Upper lobe of left lung (tissue), 6 donors: Measurements from ENCODE around the gene SFT2D2. TPM values are rescaled to one million over a fixed set of nuclear protein-coding genes. Genes with fewer than 3 reads are reported as not detected.

ENCODE experiments used
- ATAC-seq, 2 donors: fragments of 200-7000 bp; cut with Tn5 transposase; one replicate each; pipeline ENCODE4 v1.9.1; 2022; ENCODE audit warnings: mild to moderate bottlenecking in 2 of 2, moderate library complexity in 2 of 2; ENCODE audit not compliant: low FRiP score in 2 of 2
- DNase-seq, 2 donors: peaks; one replicate each; pipeline ENCODE4 v3.0.0-alpha.2; 2019 to 2020
- H3K27ac ChIP-seq, 4 donors: fragments of 200-600 bp; sonication (generic); one replicate each; pipeline ENCODE4 v1.5.1; 2016 to 2019
- H3K27me3 ChIP-seq, 4 donors: fragments of 200-600 bp; sonication (generic); one replicate each; pipeline ENCODE4 v1.5.1; 2017 to 2019
- H3K36me3 ChIP-seq, 4 donors: fragments of 200-600 bp; sonication (generic); one replicate each; pipeline ENCODE4 v1.5.1; 2016 to 2019
- H3K4me1 ChIP-seq, 4 donors: fragments of 200-600 bp; sonication (generic); one replicate each; pipeline ENCODE4 v1.5.1; 2018 to 2019
- H3K4me3 ChIP-seq, 4 donors: fragments of 200-600 bp; sonication (generic); one replicate each; pipeline ENCODE4 v1.5.1; 2017 to 2019; ENCODE audit warnings: mild to moderate bottlenecking in 2 of 4, moderate library complexity in 1 of 4
- H3K9me3 ChIP-seq, 4 donors: fragments of 200-600 bp; sonication (generic); one replicate each; pipeline ENCODE4 v1.5.1; 2018 to 2019
- CTCF ChIP-seq, 6 experiments: fragments of 450-650 bp in 4 of 6; fragments of 200-600 bp in 2 of 6; sonication (generic) in 2 of 6; IDR thresholded peaks; one replicate each; pipeline ENCODE4 v1.5.1; 2016 to 2019; ENCODE audit warnings: antibody characterized with exemption in 6 of 6
- EP300 ChIP-seq, 4 donors: sonication (generic); formaldehyde crosslinking; IDR thresholded peaks; one replicate each; pipeline ENCODE4 v1.5.1; 2017; ENCODE audit warnings: antibody characterized with exemption in 4 of 4, control low read depth in 2 of 4
- POLR2A ChIP-seq, 4 donors: fragments of 450-650 bp; IDR thresholded peaks; one replicate each; pipeline ENCODE4 v1.5.1; 2016 to 2017; ENCODE audit warnings: antibody characterized with exemption in 4 of 4, mild to moderate bottlenecking in 2 of 4
- POLR2AphosphoS5 ChIP-seq, 2 donors: sonication (generic); formaldehyde crosslinking; IDR thresholded peaks; one replicate each; pipeline ENCODE4 v1.5.1; 2017; ENCODE audit warnings: antibody characterized with exemption in 2 of 2
- WGBS, 2 donors: methylation state at CpG; one replicate each; pipeline ENCODE4 v1.1.5; 2017 to 2018; 5-methylcytosine and 5-hydroxymethylcytosine counted together
- total RNA-seq, 6 donors: library from RNA; depleted of rRNA in 4 of 6; stranded (reverse); fragments of >200 nt in 4 of 6; gene quantifications; one replicate each; pipeline versions ENCODE4 v1.1.0 to v1.2.1, GENCODE V29; 2016 to 2021
- donor health status: DM: no; HTN: no; CAD: no; lungs with moderate emphysema.
- donor health status: DM: no; HTN: yes; CAD: no; lungs with severe emphysema.

SFT2D2 gene
- total RNA-seq, 6 donors from 2014 or later: 27.7 to 70.6 (median 41.9) TPM

GRCh38 chr1:168213349-168213748 lies 12.5 kb upstream of the SFT2D2 start:
- Histone ChIP-seq H3K4me1 (no peaks in the 10 kb centered on the region), H3K36me3 (no peaks in the 10 kb centered on the region), H3K9me3 (no peaks in the 10 kb centered on the region), H3K27me3 (no peaks in the 10 kb centered on the region), H3K27ac (no peak overlapping the region), H3K4me3 (no peak overlapping the region)
- no peak for TF ChIP-seq POLR2A (IDR thresholded peaks at IDR 0.05)
- TF ChIP-seq EP300 (IDR thresholded peaks at IDR 0.05): no peak
- TF ChIP-seq CTCF (IDR thresholded peaks at IDR 0.05): no peak
- TF ChIP-seq POLR2AphosphoS5 (IDR thresholded peaks at IDR 0.05): no peak
- 94 to 98% methylated on average over 2 of the region's 2 CpGs for WGBS, 2 donors
- no peak for DNase-seq
- no peak for ATAC-seq

- H3K36me3 ChIP-seq: no peaks in the 10 kb centered on the region
- no peaks in the 10 kb centered on the region for H3K4me1 ChIP-seq
- TF ChIP-seq CTCF (IDR thresholded peaks at IDR 0.05): no peak
- no peak for DNase-seq
- WGBS, 2 donors: 92 to 93% methylated on average over 4 of the region's 4 CpGs
- H3K9me3 ChIP-seq: no peaks in the 10 kb centered on the region
- no peak for ATAC-seq
- H3K4me3 ChIP-seq: no peak overlapping the region
- no peak overlapping the region for H3K27ac ChIP-seq
- no peaks in the 10 kb centered on the region for H3K27me3 ChIP-seq
Measured at GRCh38 chr1:168216171-168216570, 9.6 kb upstream of the SFT2D2 start.

- WGBS, 2 donors: 92 to 96% methylated on average over 4 of the region's 4 CpGs
- Histone ChIP-seq H3K36me3 (no peaks in the 10 kb centered on the region), H3K27ac (no peak overlapping the region), H3K4me3 (no peak overlapping the region), H3K27me3 (no peaks in the 10 kb centered on the region), H3K4me1 (no peaks in the 10 kb centered on the region), H3K9me3 (no peaks in the 10 kb centered on the region)
- ATAC-seq (no peak), DNase-seq (no peak)
- TF ChIP-seq POLR2AphosphoS5 (IDR thresholded peaks at IDR 0.05) (no peak), POLR2A (IDR thresholded peaks at IDR 0.05) (no peak), EP300 (IDR thresholded peaks at IDR 0.05) (no peak)
Measured at GRCh38 chr1:168217664-168218063, 8.1 kb upstream of the SFT2D2 start.

GRCh38 chr1:168218658-168219057 lies 7.1 kb upstream of the SFT2D2 start:
- Histone ChIP-seq H3K27me3 (no peaks in the 10 kb centered on the region), H3K4me1 (no peaks in the 10 kb centered on the region), H3K4me3 (no peak overlapping the region), H3K9me3 (no peaks in the 10 kb centered on the region), H3K36me3 (no peaks in the 10 kb centered on the region), H3K27ac (no peak overlapping the region)
- DNase-seq (no peak), ATAC-seq (no peak)
- no peak for TF ChIP-seq CTCF (IDR thresholded peaks at IDR 0.05)
- TF ChIP-seq POLR2A (IDR thresholded peaks at IDR 0.05): no peak
- no peak for TF ChIP-seq POLR2AphosphoS5 (IDR thresholded peaks at IDR 0.05)
- no peak for TF ChIP-seq EP300 (IDR thresholded peaks at IDR 0.05)
- WGBS, 2 donors: 83 to 88% methylated on average over 4 of the region's 4 CpGs

- TF ChIP-seq POLR2AphosphoS5 (IDR thresholded peaks at IDR 0.05) (no peak), EP300 (IDR thresholded peaks at IDR 0.05) (no peak), CTCF (IDR thresholded peaks at IDR 0.05) (no peak), POLR2A (IDR thresholded peaks at IDR 0.05) (no peak)
- no peak for ATAC-seq
- DNase-seq: no peak
- 68 to 70% methylated on average over 6 of the region's 6 CpGs for WGBS, 2 donors
- no peak overlapping the region for H3K4me3 ChIP-seq
- H3K36me3 ChIP-seq: no peaks in the 10 kb centered on the region
- no peak overlapping the region for H3K27ac ChIP-seq
- no peaks in the 10 kb centered on the region for H3K27me3 ChIP-seq
- no peaks in the 10 kb centered on the region for H3K9me3 ChIP-seq
- peaks cover 0 to 6% (median 5%) of the 10 kb centered on the region in 4 donors for H3K4me1 ChIP-seq
Measured at GRCh38 chr1:168220470-168220871, 5.3 kb upstream of the SFT2D2 start.
